GM19239 (cell line): ENCODE results near the gene MSRB2.
"Not testable (repeated sequence)": the region's sequence is repeated elsewhere in the genome, so short reads cannot be mapped to it uniquely, and the experiment has no call there.

Source experiments
- DNase-seq: peaks from one replicate; pipeline ENCODE4 v3.0.0; 2011; ENCODE audit warnings: low spot score; ENCODE audit not compliant: insufficient read length
- FAIRE-seq: peaks from 2 replicates; lab custom pipeline; 2011; peaks lifted over from hg19 to GRCh38; lab: Jason Lieb, UNC

The MSRB2 gene

GRCh38 chr10:23069019-23069815 lies 26.2 kb upstream of the MSRB2 start:
- FAIRE-seq, result no peak
- DNase-seq, result no peak

GRCh38 chr10:23070092-23070912 lies 25.1 kb upstream of the MSRB2 start:
- DNase-seq, FAIRE-seq: not testable (repeated sequence)

GRCh38 chr10:23070913-23071218 lies 24.5 kb upstream of the MSRB2 start:
- DNase-seq (no peak), FAIRE-seq (no peak)

GRCh38 chr10:23072593-23072992 lies 22.8 kb upstream of the MSRB2 start:
- DNase-seq, FAIRE-seq: not testable (repeated sequence)

GRCh38 chr10:23073527-23073926 lies 21.9 kb upstream of the MSRB2 start:
- DNase-seq, result no peak
- FAIRE-seq, result no peak

- FAIRE-seq (no peak), DNase-seq (no peak)
These were observed 19.7 kb upstream of the MSRB2 start for GRCh38 chr10:23075672-23076071.

GRCh38 chr10:23078114-23078513 lies 17.3 kb upstream of the MSRB2 start:
- FAIRE-seq (no peak), DNase-seq (no peak)

- DNase-seq (no peak), FAIRE-seq (no peak)
These were observed 15.7 kb upstream of the MSRB2 start for GRCh38 chr10:23079700-23080099.

- FAIRE-seq (no peak), DNase-seq (no peak)
These were observed 15.1 kb upstream of the MSRB2 start for GRCh38 chr10:23080262-23080661.

GRCh38 chr10:23081221-23081750 lies 14.1 kb upstream of the MSRB2 start:
- FAIRE-seq (no peak), DNase-seq (no peak)

GRCh38 chr10:23081891-23082290 lies 13.5 kb upstream of the MSRB2 start:
- FAIRE-seq, result no peak

GRCh38 chr10:23088609-23089008 lies 6.8 kb upstream of the MSRB2 start:
- no peak for FAIRE-seq
- no peak for DNase-seq

More at GRCh38 chr10:23081891-23082290, 13.5 kb upstream of the MSRB2 start:
- no peak for DNase-seq

GRCh38 chr10:23094786-23095403 lies 484 bp upstream of the MSRB2 start:
- FAIRE-seq (no peak), DNase-seq (no peak)

GRCh38 chr10:23095966-23096801 lies 805 bp downstream of the MSRB2 start:
- peak; percentile 28 for DNase-seq
- peak; percentile 60 for FAIRE-seq

- FAIRE-seq, result peak; percentile 28
- DNase-seq, result no peak
These were observed 1.6 kb downstream of the MSRB2 start for GRCh38 chr10:23096802-23097549.

GRCh38 chr10:23099079-23099478 lies 3.7 kb downstream of the MSRB2 start:
- FAIRE-seq, result no peak
- no peak for DNase-seq

- FAIRE-seq, result no peak
- DNase-seq, result no peak
These were observed 4.4 kb downstream of the MSRB2 start for GRCh38 chr10:23099816-23100215.

- FAIRE-seq (no peak), DNase-seq (no peak)
These were observed 5.1 kb downstream of the MSRB2 start for GRCh38 chr10:23100331-23101030.
